PFSK-1 (cell line): ENCODE data around the gene LYRM2.

ENCODE experiments used
- FOXP2 ChIP-seq: optimal IDR thresholded peaks from 2 replicates; pipeline ENCODE3; 2011; ENCODE audit warnings: borderline replicate concordance, control low read depth, inconsistent platforms; ENCODE audit not compliant: insufficient read depth; ENCODE audit errors: extremely low read length, extremely low read depth
- POLR2AphosphoS5 ChIP-seq: IDR thresholded peaks from 2 replicates; pipeline ENCODE4 v1.6.1; 2012; ENCODE audit warnings: low read depth, mild to moderate bottlenecking, control low read depth, low read length, moderate library complexity
- REST ChIP-seq, 2 experiments: IDR thresholded peaks; 2 replicates each; pipeline versions ENCODE4 v1.6.1 to v1.8.0; 2011 to 2012; ENCODE audit warnings: low read depth in 2 of 2, low read length in 2 of 2, control low read depth in 1 of 2, inconsistent platforms in 1 of 2, mild to moderate bottlenecking in 1 of 2, moderate library complexity in 1 of 2; ENCODE audit not compliant: insufficient read depth in 1 of 2
- SIN3A ChIP-seq: IDR thresholded peaks from 2 replicates; pipeline ENCODE4 v1.6.1; 2012; ENCODE audit warnings: mild to moderate bottlenecking, low read length, moderate library complexity, borderline replicate concordance; ENCODE audit not compliant: insufficient read depth
- TAF1 ChIP-seq: IDR thresholded peaks from 2 replicates; pipeline ENCODE4 v1.6.1; 2012; ENCODE audit warnings: low read length, control low read depth, borderline replicate concordance; ENCODE audit not compliant: insufficient read depth

GRCh38 chr6:89650579-89650978 lies 12.0 kb upstream of the LYRM2 start:
- TF ChIP-seq SIN3A (no peak), TAF1 (no peak), POLR2AphosphoS5 (no peak), REST (IDR thresholded peaks at IDR 0.05; ENCODE audit: insufficient read depth in 1 of 2, low read depth in 2 of 2, low read length in 2 of 2) (no peak), FOXP2 (no peak)
